NCI-H82 treated with DMSO at 0.1 percent for 48 hours (cell line): ENCODE measurements around the gene OBSCN.

Experiments
- DNase-seq: peaks from one replicate; lab custom pipeline; 2025; ENCODE audit not compliant: unreplicated experiment; lab: John Stamatoyannopoulos, UW

The OBSCN gene

GRCh38 chr1:228316589-228317387 lies 108.9 kb downstream of the OBSCN start:
- DNase-seq: no peak

- DNase-seq: no peak
Observed at GRCh38 chr1:228317411-228317828, 109.6 kb downstream of the OBSCN start.

GRCh38 chr1:228317891-228318810 lies 110.3 kb downstream of the OBSCN start:
- DNase-seq: no peak

- DNase-seq: no peak
Observed at GRCh38 chr1:228318823-228319241, 111.0 kb downstream of the OBSCN start.

GRCh38 chr1:228319352-228320088 lies 111.7 kb downstream of the OBSCN start:
- no peak for DNase-seq

- DNase-seq: no peak
Observed at GRCh38 chr1:228320394-228320793, 112.5 kb downstream of the OBSCN start.

GRCh38 chr1:228321435-228321834 lies 113.6 kb downstream of the OBSCN start:
- DNase-seq: no peak

GRCh38 chr1:228321895-228322294 lies 114.1 kb downstream of the OBSCN start:
- no peak for DNase-seq

- DNase-seq: no peak
Observed at GRCh38 chr1:228323401-228323800, 115.6 kb downstream of the OBSCN start.

- DNase-seq: no peak
Observed at GRCh38 chr1:228325267-228325666, 117.4 kb downstream of the OBSCN start.

GRCh38 chr1:228329887-228330286 lies 122.0 kb downstream of the OBSCN start:
- DNase-seq: no peak

GRCh38 chr1:228332797-228333738 lies 125.2 kb downstream of the OBSCN start:
- no peak for DNase-seq

GRCh38 chr1:228333739-228334115 lies 125.9 kb downstream of the OBSCN start:
- DNase-seq: no peak

- DNase-seq: no peak
Observed at GRCh38 chr1:228334226-228334935, 126.5 kb downstream of the OBSCN start.

GRCh38 chr1:228334954-228335353 lies 127.1 kb downstream of the OBSCN start:
- no peak for DNase-seq

GRCh38 chr1:228335406-228336307 lies 127.8 kb downstream of the OBSCN start:
- no peak for DNase-seq

- DNase-seq: no peak
Observed at GRCh38 chr1:228336308-228337030, 128.6 kb downstream of the OBSCN start.

GRCh38 chr1:228337031-228337564 lies 129.3 kb downstream of the OBSCN start:
- DNase-seq: no peak
